SIG-M5 treated with dmso at 0.1 percent for 504 hours (cell line): ENCODE measurements around the gene CARD10.
"Not testable (repeated sequence)": the region's sequence is repeated elsewhere in the genome, so short reads cannot be mapped to it uniquely, and the experiment has no call there.

ENCODE experiments used
- DNase-seq: peaks from one replicate; lab custom pipeline; 2025; ENCODE audit not compliant: unreplicated experiment; lab: John Stamatoyannopoulos, UW

Gene CARD10

DNA sequence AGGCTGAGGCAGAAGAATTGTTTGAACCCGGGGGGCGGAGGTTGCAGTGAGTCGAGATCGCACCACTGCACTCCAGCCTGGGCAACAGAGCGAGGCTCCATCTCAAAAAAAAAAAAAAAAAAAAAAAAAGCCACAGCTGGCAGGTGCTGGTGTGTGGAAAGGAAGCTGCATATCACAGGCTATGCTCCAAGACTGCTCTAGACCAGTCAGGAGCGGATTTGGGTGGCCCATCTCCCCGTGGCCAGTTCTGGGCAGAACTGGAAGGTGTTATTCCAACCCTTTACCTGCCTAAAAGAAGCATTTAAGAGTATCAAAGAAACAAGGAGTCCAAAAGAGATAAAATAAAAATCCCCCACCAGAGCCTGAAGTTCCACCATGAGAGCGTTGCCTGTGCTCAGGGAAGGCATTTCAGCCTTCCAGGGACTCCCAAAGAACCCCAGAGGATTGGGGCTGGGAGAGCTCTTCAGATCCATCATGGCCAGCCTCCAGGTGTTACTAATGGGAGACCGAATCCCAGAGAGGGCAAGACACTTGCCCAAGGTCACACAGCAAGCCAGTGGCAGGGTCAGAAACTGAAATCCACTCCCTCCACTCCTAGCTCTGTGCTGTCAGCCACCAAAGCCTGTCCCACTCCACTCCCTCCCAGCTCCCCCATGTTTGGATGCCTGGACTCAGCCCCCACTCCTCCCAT, 47.3 kb downstream of the CARD10 start:
- no peak for DNase-seq

- no peak for DNase-seq
Measured at GRCh38 chr22:37470087-37470445, 49.1 kb downstream of the CARD10 start.

GRCh38 chr22:37469416-37470086, 49.7 kb downstream of the CARD10 start:
- no peak for DNase-seq

DNA sequence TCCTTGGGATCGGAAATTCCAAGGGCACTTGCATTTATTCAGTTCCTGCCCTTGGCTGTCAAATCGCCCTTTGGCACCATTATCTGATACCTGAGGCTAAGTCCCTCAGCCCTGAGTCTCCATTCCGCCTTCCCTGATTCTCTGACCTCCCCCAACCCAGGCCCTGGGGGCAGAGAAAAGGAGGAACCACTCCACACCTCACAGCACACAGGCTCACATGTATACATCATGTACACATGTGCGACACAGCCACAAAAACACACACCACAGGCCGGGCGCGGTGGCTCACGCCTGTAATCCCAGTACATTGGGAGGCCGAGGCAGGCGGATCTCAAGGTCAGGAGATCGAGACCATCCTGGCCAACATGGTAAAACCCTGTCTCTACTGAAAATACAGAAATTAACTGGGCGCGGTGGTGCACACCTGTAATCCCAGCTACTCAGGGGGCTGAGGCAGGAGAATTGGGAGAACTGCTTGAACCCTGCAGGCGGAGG, 51.0 kb downstream of the CARD10 start:
- not testable (repeated sequence) for DNase-seq

DNA sequence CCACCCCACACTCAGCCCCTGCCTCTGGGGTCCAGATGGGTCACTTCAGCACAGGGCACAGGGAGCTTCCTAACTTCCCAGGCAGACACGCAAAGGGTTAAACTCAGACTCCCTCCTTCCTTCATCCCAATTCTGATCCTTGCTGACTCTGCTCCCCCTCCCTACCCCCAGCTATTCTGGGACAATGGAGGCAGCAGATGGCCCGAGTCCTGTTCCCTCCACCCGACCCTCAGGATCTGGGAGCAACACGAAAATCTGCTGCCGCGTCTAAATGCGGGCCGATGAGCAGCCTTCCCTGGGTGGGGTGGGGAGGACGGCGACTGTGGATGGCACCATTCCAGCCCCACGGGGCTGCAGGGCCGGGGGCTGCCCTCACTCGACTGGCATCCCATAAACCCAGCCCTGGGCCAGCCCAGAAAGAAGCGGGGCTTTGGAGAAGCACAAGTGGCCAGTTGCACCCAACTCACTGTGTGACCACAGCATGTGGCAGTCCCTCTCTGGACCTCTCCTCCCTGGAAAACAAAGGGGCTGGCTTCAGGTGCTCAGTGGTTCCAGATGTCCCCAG, 51.7 kb downstream of the CARD10 start:
- DNase-seq = no peak

DNA sequence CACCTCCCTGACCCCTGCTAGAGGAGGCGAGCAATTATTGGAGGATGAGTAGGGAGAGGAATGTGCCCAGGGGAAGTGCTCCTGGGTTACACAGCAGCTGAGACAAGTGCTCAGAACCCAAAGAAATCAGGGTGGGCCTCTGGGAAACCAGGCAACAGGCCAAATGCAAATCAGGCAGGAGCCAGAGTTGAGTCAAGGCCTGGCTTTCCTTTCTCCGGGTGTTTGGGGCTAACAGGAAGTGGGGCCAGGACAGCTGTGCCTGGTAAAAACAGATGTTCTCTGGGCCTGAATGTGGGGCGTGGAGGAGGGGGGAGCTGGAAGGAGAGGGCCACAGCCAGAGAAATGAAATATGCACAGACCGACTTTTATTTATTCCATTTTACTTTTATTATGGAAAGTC, 55.0 kb downstream of the CARD10 start:
- DNase-seq = no peak

DNA sequence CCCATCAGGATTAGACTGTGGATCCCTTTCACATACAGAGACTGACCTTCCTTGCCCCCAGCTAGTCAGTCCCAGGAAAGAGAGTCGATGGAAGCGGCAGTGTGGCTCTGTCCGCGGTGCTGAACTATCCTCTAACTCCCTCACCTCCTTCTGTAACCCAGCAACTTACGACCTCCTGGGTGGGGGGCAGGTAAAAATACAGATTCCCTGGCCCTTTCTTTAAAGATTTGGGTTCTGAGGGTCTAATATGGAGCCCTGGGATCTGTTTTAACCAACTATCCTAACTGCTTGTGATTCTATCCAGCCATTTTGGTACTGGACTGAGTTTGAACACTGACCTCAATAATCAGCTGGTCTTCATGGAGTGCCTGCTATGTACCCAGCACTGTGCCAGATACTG, 56.2 kb downstream of the CARD10 start:
- peak; percentile 10 for DNase-seq

GRCh38 chr22:37462436-37462835, 56.8 kb downstream of the CARD10 start:
- DNase-seq = no peak

DNA sequence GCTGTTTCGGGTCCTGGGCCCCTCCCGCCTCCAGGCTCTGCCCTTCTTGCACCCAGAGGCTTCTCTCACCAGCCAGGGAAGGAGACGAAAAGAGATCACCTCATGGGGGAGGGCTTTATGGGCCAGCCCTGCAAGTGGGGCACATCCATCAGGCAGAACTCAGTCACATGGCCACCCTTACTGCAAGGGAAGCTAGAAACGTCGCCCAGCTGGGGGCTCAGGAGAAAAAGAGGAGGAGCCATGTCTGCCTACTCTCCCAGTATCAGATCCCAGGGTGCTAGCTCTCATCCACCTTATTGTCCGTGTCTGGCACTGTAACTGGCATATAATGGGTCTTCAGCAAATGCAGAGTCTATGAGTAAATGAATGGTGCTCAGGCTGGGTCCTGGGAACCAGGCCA, 57.3 kb downstream of the CARD10 start:
- DNase-seq = peak; percentile 13

- no peak for DNase-seq
Measured at GRCh38 chr22:37460684-37461083, 58.5 kb downstream of the CARD10 start.

DNA sequence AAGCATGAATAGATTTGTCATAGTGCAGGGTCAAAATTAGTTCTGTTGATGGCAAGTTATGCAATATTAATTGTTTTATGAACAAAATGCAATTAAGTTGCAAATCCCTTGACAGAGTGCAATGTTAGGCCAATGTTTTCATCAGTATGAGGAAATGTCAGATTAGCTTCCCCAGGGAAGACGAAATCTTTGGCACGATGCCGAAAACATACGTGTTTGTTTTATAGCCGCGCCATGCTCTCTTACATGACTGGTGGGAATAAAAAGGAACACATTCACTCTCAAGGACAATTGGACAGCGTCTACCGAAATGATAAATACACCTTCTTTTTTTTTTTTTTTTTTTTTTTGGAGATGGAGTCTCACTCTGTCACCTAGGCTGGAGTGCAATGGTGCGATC, 60.0 kb downstream of the CARD10 start:
- DNase-seq = no peak

GRCh38 chr22:37457093-37457893, 61.9 kb downstream of the CARD10 start:
- DNase-seq = no peak

- DNase-seq = no peak
Measured at GRCh38 chr22:37456346-37456745, 62.9 kb downstream of the CARD10 start.

DNA sequence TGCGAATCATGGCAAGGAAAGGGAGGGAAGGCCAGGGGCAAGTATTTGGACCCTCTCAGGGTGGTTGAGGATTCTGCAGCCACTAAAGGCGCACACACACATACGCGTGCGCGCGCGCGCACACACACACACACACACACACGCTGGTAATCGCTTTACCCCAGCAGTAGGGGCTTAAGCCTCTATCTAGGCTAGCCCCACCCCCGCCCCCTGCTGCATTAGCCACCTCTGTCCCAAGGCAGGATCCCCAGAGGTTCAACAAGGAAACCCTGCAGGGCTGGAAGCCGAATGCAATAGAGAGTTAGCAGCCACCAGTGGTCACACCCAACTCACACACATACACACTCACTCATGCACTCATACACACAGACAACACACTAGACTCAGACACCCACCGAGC, 63.3 kb downstream of the CARD10 start:
- DNase-seq = no peak

DNA sequence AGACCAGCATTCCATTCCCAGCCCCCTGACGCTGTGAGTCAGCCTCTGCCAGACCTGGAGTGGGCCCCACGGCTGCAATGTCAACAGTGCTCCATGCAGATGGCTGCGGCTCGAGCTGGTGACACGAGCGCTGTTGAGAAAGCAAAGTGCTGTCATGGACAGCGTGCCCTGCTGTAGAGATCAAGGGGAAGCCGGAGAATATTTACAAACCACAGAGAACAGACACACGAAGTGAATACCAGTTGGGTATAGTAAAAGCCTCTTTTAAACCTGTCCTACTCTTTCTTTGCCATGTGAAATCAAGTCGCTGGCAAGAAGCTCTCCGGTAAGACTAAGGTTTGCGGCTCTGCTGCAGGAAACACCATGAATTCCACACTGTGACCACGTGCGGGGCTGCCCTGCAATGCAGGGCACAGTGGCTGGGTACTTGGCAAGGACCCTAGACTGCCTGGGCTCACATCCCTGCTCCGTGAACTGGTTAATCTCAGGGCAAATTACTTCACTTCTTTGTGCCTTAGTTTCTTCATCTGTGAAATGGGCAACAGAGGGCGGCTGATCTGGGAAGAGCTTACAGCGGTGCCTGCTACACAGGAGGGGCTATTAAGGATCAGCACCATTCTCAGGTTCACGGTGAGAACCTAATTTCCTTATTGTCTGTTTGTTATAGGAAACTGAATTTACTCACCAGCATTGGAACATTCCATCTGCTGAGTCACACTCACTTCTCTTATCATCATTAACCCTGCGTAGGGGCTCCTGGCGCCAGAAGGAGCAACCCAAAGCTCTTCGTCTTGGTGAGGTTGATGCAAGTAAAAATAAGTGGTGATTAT, 64.1 kb downstream of the CARD10 start:
- peak; percentile 29 for DNase-seq

- DNase-seq = no peak
Measured at GRCh38 chr22:37453696-37454095, 65.5 kb downstream of the CARD10 start.

- DNase-seq = no peak
Measured at GRCh38 chr22:37451218-37451617, 68.0 kb downstream of the CARD10 start.

DNA sequence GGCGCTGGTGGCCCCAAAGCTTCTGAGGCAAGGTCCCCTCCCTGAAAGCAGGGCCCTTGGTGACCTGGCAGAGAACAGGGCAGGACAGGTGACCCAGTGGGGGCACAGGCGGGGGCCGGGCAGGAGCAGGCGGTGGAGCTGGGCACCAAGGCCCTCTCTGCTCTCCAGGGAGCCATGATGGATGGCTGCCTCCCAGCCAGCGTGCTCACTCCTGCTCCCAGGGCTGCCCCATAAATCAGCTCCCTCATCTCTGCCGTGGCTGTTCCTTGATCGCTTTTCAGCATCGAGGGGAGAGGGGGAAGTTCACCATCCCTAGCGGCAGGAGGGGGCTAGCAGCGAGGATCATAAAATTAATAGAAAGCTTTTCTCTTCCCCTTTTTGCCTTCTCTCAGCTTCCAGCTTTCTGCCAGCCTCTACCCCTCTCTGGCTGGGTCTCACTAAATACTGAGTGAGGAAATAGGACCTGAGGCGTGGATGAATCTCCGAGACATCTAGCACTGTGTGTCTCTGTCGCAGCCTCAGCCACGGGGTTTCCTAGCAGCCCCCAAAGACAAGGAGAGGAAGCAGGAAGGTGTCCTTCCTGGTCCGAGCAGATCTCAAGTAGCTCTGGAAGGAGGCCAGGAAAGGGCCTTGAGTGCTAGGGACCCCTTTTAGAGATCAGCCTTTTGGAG, 69.7 kb downstream of the CARD10 start:
- peak; percentile 37 for DNase-seq

- DNase-seq = no peak
Measured at GRCh38 chr22:37448516-37449127, 70.6 kb downstream of the CARD10 start.

DNA sequence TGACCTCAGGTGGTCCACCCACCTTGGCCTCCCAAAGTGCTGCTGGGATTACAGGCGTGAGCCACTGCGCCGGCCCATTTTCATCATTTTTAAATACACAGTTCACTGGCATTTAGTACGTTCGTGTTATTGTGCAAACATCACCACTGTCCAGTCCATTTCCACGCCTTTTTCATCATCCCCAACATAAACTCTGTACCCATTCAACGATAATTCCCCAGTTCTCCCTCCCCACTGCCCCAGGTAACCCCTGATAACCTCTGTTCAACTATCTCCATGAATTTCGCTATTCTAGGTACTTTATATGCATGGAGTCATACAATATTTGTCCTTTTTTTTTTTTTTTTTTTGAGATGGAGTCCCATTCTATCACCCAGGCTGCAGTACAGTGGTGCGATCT, 73.7 kb downstream of the CARD10 start:
- DNase-seq = no peak
